ENCODE data around the gene MET. TPM values are rescaled to one million over a fixed set of nuclear protein-coding genes. Genes with fewer than 3 reads are reported as not detected.

MET gene
- total and polyA plus RNA-seq, 2 of the 13 experiments (the other 11 are each of a cell fraction or from before 2014, with no cell fraction given) = 21.8 to 31.5 TPM

DNA sequence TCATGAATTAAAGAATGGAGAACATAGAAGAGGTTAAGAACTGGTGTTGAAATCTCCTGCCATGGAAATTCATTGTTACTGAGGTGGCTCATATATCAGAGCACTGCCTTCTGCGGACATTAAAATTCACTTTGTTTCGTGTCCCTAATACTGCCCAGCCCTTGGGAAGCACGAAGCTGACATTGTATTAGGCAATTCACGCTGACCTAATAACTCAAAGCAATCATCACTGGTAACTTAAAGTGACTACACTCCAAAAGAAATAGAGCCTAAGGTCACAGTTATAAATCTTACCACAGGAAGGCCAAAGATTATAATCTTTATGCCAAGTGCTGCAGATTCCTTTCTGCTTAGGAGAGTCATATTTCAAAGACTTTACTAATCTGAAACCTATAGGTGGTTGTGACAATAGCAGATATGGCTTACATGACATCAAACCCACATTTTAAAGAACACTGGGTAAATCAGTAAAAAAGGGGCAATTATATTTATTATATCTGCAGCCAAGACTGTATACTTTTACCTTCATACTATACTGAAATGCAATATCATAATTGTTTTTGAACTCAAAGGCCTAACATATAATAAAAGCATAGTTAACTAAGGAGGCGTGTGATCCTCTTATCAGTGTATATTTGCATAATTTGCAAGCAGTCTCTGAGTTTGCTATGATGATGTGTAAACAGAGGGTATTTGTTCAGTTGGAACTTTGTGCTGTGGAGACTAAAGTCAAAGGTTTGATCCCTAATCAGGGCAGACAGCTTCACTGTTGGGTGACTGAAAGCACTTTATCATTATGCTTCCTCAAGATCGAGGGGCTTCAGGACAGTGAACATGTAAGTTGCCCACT lies 138.5 kb downstream of the MET start (continued):
- TF ChIP-seq, protein P1, sequence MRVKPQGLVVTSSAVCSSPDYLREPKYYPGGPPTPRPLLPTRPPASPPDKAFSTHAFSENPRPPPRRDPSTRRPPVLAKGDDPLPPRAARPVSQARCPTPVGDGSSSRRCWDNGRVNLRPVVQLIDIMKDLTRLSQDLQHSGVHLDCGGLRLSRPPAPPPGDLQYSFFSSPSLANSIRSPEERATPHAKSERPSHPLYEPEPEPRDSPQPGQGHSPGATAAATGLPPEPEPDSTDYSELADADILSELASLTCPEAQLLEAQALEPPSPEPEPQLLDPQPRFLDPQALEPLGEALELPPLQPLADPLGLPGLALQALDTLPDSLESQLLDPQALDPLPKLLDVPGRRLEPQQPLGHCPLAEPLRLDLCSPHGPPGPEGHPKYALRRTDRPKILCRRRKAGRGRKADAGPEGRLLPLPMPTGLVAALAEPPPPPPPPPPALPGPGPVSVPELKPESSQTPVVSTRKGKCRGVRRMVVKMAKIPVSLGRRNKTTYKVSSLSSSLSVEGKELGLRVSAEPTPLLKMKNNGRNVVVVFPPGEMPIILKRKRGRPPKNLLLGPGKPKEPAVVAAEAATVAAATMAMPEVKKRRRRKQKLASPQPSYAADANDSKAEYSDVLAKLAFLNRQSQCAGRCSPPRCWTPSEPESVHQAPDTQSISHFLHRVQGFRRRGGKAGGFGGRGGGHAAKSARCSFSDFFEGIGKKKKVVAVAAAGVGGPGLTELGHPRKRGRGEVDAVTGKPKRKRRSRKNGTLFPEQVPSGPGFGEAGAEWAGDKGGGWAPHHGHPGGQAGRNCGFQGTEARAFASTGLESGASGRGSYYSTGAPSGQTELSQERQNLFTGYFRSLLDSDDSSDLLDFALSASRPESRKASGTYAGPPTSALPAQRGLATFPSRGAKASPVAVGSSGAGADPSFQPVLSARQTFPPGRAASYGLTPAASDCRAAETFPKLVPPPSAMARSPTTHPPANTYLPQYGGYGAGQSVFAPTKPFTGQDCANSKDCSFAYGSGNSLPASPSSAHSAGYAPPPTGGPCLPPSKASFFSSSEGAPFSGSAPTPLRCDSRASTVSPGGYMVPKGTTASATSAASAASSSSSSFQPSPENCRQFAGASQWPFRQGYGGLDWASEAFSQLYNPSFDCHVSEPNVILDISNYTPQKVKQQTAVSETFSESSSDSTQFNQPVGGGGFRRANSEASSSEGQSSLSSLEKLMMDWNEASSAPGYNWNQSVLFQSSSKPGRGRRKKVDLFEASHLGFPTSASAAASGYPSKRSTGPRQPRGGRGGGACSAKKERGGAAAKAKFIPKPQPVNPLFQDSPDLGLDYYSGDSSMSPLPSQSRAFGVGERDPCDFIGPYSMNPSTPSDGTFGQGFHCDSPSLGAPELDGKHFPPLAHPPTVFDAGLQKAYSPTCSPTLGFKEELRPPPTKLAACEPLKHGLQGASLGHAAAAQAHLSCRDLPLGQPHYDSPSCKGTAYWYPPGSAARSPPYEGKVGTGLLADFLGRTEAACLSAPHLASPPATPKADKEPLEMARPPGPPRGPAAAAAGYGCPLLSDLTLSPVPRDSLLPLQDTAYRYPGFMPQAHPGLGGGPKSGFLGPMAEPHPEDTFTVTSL (CRISPR knock-in tag; IDR thresholded peaks at IDR 0.05; ENCODE audit: borderline replicate concordance) = peak; percentile 81; the same call in 1 of the 2 replicates
- TF ChIP-seq, protein P2, sequence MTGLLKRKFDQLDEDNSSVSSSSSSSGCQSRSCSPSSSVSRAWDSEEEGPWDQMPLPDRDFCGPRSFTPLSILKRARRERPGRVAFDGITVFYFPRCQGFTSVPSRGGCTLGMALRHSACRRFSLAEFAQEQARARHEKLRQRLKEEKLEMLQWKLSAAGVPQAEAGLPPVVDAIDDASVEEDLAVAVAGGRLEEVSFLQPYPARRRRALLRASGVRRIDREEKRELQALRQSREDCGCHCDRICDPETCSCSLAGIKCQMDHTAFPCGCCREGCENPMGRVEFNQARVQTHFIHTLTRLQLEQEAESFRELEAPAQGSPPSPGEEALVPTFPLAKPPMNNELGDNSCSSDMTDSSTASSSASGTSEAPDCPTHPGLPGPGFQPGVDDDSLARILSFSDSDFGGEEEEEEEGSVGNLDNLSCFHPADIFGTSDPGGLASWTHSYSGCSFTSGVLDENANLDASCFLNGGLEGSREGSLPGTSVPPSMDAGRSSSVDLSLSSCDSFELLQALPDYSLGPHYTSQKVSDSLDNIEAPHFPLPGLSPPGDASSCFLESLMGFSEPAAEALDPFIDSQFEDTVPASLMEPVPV (CRISPR knock-in tag; IDR thresholded peaks at IDR 0.05) = no peak
- TF ChIP-seq POLR2AphosphoS5 (IDR thresholded peaks at IDR 0.05; ENCODE audit: low read depth, low read length) (peak; percentile 93), RARA (CRISPR knock-in tag; IDR thresholded peaks at IDR 0.05) (peak; percentile 59), ZNF468 (CRISPR knock-in tag; IDR thresholded peaks at IDR 0.05) (no peak), FOXM1 (CRISPR knock-in tag; IDR thresholded peaks at IDR 0.05) (no peak), MIER2 (CRISPR knock-in tag; IDR thresholded peaks at IDR 0.05) (peak; percentile 51; the same call in 1 of the 2 replicates), CEBPG (CRISPR knock-in tag; IDR thresholded peaks at IDR 0.05) (peak; percentile 91), GPBP1L1 (CRISPR knock-in tag; IDR thresholded peaks at IDR 0.05) (no peak), MYNN (CRISPR knock-in tag; IDR thresholded peaks at IDR 0.05; ENCODE audit: low read depth) (no peak), ZNF512B (CRISPR knock-in tag; IDR thresholded peaks at IDR 0.05; ENCODE audit: borderline replicate concordance) (no peak), NFIB (CRISPR knock-in tag; IDR thresholded peaks at IDR 0.05; ENCODE audit: borderline replicate concordance) (no peak), ZNF839 (CRISPR knock-in tag; IDR thresholded peaks at IDR 0.05; ENCODE audit: borderline replicate concordance) (no peak), ZNF678 (CRISPR knock-in tag; IDR thresholded peaks at IDR 0.05) (no peak), ZNF143 (CRISPR knock-in tag; IDR thresholded peaks at IDR 0.05) (no peak), PBX3 (CRISPR knock-in tag; IDR thresholded peaks at IDR 0.05; ENCODE audit: borderline replicate concordance) (no peak)

All from HepG2 (cell line).